ENCODE data around the gene CHMP6. TPM values are rescaled to one million over a fixed set of nuclear protein-coding genes. Genes with fewer than 3 reads are reported as not detected.

The CHMP6 gene
- polyA plus RNA-seq, 6 donors from 2014 or later, result 38.8 to 51.8 (median 43.5) TPM

DNA sequence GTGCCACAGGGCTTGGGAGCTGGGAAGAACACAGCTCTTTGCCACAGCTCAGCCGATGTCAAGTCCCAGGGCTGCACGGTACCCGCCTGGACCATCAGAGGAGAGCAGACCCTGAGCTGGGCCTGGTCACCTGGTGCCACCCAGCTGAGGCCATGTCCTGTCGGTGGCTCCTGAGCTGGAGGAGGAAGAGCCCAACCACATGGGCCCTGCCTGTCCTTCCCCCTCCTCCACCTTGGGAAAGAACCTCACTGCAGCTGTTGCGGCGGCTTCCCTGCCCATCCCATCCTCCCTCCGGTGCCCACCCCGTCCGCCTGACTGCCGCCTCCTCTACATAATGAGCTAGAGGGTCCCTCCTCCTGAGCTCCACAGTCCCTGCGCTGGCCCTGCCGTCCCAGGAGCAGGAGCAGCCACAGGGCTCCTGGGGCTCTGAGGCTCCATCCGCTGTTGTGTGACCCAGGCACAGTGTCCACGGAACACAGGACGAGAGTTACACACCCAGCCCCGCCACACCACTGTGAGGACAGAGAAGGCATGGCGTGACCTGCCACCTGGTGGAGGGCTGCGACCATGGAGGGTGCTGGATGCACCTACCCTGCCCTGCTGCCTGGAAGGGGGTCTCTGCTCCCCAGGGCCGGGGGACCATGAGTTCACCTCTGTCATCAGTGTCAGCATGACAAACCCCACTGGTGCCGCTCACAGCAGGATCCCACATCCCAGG is 21.4 kb upstream of the CHMP6 start:
- peak; percentile 56 for DNase-seq
- Mint-ChIP-seq H3K4me1 (peaks cover 9 to 22% (median 15%) of the 10 kb centered on the region in 3 donors), H3K27ac (peak overlapping the region in 5 of 6 donors; percentile 52 to 92 (median 87)), H3K27me3 (no peaks in the 10 kb centered on the region), H3K9me3 (no peaks in the 10 kb centered on the region), H3K36me3 (peaks cover 4 to 5% of the 10 kb centered on the region in 2 donors), H3K4me3 (peak overlapping the region; percentile 33 to 90 (median 56))
- peak; percentile 88 to 94 for ATAC-seq (ENCODE audit: low read depth in 2 of 2)

DNA sequence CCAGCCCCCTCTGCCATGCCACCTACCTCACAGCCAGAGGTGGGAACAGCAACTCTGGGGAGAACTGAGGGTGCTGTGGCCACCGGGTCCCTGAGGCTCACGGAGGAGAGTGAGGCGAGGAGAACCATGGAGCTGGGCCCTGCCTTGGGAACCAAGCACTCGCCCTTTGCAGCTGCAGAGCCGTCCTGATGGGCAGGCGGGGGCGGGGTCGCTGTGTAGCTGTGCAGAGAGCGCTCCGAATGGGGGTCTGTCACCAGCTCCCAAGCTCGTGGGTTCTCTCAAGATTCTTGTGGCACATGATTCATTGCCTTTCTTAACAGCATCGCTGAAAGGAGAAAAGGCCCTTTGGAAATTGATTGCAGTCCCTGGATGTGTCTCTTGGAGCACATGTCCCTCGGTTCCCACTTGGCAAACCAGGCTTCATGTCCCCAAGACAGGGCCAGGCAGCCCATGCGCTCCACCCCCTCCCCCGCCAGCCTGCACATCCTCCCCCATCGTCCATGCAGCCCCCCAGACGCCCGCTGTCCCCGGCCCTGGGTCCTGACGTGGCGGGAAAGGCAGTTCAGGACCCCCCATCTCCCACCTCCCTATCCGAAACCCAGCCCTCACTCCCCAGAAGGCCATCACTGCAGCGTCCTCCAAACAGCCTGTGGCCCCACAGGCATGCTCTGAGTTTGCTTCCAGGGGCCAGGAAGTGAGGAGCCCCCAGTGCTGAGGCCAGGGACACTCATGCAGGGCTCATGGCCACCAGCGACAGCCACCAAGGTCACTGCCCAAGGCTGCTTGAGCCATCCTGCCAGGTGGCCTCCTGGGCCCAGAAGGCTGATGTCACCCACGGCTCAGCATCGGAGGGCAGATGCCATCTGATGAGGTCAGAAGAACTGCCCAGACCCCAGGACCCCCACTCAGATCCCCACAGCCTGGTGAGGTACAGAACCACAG is 20.6 kb upstream of the CHMP6 start:
- DNase-seq (no peak), ATAC-seq (ENCODE audit: low read depth in 2 of 2) (no peak)
- no peaks in the 10 kb centered on the region for H3K36me3 Mint-ChIP-seq
- peak overlapping the region in 2 of 6 donors; percentile 54 to 91 for H3K27ac Mint-ChIP-seq
- H3K4me1 Mint-ChIP-seq, result peaks cover 9 to 22% (median 15%) of the 10 kb centered on the region in 3 donors
- peak overlapping the region in 5 of 8 donors; percentile 33 to 83 (median 60) for H3K4me3 Mint-ChIP-seq
- no peaks in the 10 kb centered on the region for H3K27me3 Mint-ChIP-seq
- no peaks in the 10 kb centered on the region for H3K9me3 Mint-ChIP-seq

DNA sequence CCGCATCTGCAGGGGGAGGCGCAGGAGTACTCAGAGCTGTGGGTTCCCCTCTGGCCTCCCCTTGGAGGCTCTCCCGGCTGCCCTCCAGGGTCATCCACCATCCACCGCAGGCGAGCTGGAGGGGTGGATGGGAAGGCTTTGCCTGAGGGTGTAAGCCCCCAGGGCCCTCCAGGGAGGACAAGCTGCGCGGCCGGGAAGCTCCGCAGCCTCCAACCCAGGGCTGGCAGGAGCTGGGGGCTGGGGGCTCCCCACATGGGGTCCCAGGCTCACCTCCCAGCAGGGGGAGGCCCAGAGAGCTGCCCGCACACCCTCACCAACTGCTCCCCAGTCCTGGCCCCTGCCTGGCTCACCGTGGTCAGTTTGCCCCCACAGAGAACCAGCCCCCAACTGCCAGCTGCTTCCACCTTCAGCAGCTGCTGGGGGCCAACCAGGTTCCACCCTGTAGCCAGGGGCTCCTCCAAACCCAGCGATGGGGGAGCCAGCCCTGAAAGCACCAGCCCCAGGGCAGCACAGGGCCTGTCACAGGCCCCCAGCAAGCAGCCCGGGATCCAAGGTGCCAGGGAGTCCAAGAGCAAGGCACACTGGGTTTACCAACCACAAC is 19.8 kb upstream of the CHMP6 start:
- Mint-ChIP-seq H3K9me3 (no peaks in the 10 kb centered on the region), H3K36me3 (no peaks in the 10 kb centered on the region), H3K4me1 (peaks cover 9 to 22% (median 15%) of the 10 kb centered on the region in 3 donors), H3K27me3 (no peaks in the 10 kb centered on the region), H3K27ac (peak overlapping the region in 1 of 6 donors; percentile 32), H3K4me3 (peak overlapping the region in 1 of 8 donors; percentile 72)
- ATAC-seq (ENCODE audit: low read depth in 2 of 2) (no peak), DNase-seq (no peak)

DNA sequence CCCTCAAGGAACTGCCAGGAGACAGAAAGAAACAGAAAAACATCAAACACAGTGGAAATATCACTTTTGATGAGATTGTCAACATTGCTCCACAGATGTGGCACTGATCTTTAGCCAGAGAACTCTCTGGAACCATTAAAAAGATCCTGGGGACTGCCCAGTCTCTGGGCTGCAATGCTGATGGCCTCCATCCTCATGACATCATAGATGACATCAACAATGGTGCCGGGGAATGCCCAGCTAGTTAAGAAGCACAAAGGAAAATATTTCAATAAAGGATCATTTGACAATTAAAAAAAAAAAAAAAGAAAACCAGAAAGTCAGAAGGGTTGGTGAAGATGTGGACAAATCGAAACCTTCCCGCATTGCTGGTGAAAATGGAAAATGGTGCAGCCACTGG is 14.9 kb upstream of the CHMP6 start:
- H3K4me3 Mint-ChIP-seq, result peak overlapping the region in 1 of 8 donors; percentile 14
- no peaks in the 10 kb centered on the region for H3K9me3 Mint-ChIP-seq
- peaks cover 0 to 16% (median 15%) of the 10 kb centered on the region in 3 donors for H3K27me3 Mint-ChIP-seq
- ATAC-seq (ENCODE audit: low read depth in 2 of 2) (no peak), DNase-seq (no peak)
- peaks cover 10 to 11% (median 11%) of the 10 kb centered on the region in 3 donors for H3K4me1 Mint-ChIP-seq
- no peak overlapping the region for H3K27ac Mint-ChIP-seq
- no peaks in the 10 kb centered on the region for H3K36me3 Mint-ChIP-seq

DNA sequence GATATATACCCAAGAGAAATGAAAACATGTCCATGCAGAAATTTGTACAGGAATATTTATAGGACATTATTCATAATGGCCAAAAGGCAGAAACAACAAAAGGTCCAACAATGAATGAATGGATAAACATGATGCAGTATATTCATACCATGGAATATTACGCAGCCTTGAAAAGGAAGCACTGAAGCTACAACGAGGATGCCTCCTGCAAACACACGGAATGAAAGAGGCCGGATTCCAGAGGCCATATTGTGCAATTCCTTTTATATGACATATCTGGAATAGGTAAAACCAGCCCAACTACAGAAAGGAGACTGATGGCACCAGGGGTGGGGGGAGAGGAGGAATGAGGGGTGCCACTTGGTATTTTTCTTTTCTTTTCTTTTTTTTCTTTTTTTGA is 14.5 kb upstream of the CHMP6 start:
- Mint-ChIP-seq H3K4me1 (peaks cover 10 to 11% (median 11%) of the 10 kb centered on the region in 3 donors), H3K27me3 (peaks cover 0 to 19% (median 15%) of the 10 kb centered on the region in 3 donors), H3K9me3 (no peaks in the 10 kb centered on the region), H3K36me3 (no peaks in the 10 kb centered on the region), H3K27ac (no peak overlapping the region), H3K4me3 (peak overlapping the region in 1 of 8 donors; percentile 2)
- no peak for ATAC-seq (ENCODE audit: low read depth in 2 of 2)
- DNase-seq, result no peak

DNA sequence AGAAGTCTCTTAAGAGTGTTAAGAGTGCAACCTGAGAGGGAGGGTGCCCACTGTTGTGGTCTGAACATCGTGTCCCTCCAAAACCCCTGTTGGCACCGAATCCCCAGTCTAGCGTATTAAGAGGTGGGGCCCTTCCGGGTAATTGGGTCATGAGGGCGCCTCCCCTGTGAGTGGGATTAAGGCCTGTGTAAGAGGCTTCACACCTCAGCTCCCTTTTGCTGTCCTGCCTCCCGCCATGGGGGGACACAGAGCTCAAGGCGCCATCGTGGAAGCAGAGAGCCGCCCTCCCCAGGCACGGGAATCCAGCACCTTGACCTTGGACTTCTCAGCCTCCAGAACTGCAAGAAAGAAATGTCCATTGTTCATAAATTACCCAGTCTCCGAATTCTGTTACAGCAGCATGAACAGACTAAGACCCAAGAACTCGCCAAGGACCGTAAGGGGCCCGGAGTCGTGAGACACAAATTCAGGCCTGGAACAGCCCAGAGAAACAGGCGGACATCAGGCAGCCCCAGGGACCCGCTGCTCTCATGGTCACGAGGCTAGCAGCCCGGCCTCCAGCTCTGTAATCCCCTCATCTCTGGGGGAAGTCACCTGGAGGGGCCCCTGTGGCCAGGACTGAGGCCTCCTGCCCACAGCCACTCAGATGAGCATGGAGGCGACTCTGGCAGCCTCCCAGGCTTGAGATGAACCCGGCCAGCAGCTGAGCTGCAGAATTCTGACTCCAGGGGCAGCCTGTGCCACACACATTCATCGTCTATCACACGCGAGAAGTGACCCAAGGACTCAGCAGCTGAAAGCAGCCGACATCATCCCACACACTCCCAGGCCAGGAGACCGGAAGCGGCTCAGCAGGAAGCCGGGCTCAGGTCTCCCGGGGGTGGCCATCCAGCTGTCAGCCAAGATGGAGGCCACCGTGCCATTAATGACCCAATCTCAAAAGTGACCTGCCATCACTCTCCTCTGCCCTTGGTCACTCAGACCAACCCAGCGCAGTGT is 12.8 kb upstream of the CHMP6 start:
- H3K27me3 Mint-ChIP-seq, result peaks cover 0 to 19% (median 15%) of the 10 kb centered on the region in 3 donors
- H3K9me3 Mint-ChIP-seq, result no peaks in the 10 kb centered on the region
- H3K27ac Mint-ChIP-seq, result peak overlapping the region in 1 of 6 donors; percentile 70
- ATAC-seq (ENCODE audit: low read depth in 2 of 2), result no peak
- no peak for DNase-seq
- H3K4me3 Mint-ChIP-seq, result peak overlapping the region in 3 of 8 donors; percentile 19 to 61 (median 39)
- peaks cover 10 to 11% (median 11%) of the 10 kb centered on the region in 3 donors for H3K4me1 Mint-ChIP-seq
- no peaks in the 10 kb centered on the region for H3K36me3 Mint-ChIP-seq

DNA sequence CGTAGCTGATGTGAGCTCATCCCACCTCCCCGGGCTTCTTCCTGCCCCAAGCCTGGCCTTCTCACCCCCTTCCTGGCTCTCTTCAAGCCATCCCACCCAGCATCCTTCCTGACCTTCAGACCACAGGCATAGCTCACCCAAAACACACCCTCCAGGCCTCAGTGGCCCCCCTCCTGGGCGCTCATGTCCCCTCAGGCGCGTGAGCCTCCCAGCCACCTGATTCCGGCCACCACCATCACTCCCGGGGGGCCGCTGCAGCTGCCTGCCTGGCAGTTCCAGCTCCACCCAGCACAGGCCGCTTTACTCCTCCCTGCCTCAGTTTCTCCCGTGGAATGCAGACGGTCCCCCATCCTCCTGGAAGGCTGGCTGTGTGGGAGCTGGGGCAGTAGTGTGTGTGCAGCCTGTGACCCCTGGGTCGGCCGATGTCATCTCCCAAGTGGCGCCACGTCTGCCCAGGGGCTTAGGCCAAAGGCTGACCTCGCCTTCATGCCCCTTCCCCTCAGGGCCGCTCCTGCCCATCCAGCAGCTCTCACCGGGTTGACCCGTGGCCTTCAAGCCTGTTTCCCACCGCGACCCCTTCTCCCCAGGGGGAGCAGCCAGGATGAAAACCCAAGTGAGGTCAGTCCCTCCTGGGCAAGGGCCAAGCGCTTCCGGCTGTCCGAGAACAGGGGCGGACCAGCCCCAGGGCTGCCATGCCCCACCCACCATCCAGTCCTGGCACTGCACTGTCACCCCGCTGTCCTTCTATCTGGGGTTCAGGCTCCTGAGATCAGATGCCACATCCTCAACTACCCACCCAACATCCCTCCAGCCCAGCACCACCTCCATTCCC is 11.9 kb upstream of the CHMP6 start:
- no peak for ATAC-seq (ENCODE audit: low read depth in 2 of 2)
- peaks cover 0 to 19% (median 15%) of the 10 kb centered on the region in 3 donors for H3K27me3 Mint-ChIP-seq
- H3K4me1 Mint-ChIP-seq, result peaks cover 10 to 11% (median 11%) of the 10 kb centered on the region in 3 donors
- H3K27ac Mint-ChIP-seq, result peak overlapping the region in 2 of 6 donors; percentile 4 to 90
- no peak for DNase-seq
- peak overlapping the region in 6 of 8 donors; percentile 12 to 82 (median 58) for H3K4me3 Mint-ChIP-seq
- no peaks in the 10 kb centered on the region for H3K36me3 Mint-ChIP-seq
- no peaks in the 10 kb centered on the region for H3K9me3 Mint-ChIP-seq

DNA sequence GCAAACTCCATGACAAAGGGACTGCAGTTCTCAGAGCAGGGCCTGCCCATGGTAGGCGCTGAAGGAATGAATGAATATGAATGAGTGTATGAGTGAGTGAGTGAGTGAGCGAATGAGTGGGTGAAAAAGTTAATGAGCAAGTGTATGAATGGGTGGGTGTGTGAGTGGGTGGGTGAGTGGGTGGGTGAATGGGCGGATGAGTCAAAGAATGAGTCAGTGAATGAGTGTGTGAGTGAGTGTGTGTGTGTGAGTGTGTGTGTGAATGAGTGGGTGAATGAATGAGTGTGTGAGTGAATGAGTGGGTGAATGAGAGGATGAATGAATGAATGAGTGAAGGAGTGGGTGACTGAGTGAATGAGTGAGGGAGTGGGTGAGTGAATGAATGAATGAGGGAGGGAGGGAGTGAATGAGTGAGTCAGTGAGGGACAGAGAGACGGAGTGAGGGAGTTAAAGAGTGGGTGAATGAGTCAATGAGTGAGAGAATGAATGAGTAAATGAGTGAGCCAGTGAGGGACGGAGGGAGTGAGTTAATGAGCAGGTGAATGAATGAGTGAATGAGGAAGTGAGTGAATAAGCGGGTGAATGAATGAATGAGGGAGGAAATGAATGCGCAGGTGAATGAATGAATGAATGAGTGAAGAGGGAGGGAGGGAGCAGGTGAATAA is 11.1 kb upstream of the CHMP6 start:
- DNase-seq (no peak), ATAC-seq (ENCODE audit: low read depth in 2 of 2) (peak in 1 of 2 donors; percentile 44)
- peaks cover 10 to 11% (median 11%) of the 10 kb centered on the region in 3 donors for H3K4me1 Mint-ChIP-seq
- no peaks in the 10 kb centered on the region for H3K9me3 Mint-ChIP-seq
- H3K27ac Mint-ChIP-seq, result peak overlapping the region in 3 of 6 donors; percentile 4 to 96 (median 90)
- no peaks in the 10 kb centered on the region for H3K36me3 Mint-ChIP-seq
- H3K4me3 Mint-ChIP-seq, result peak overlapping the region in 7 of 8 donors; percentile 10 to 82 (median 69)
- H3K27me3 Mint-ChIP-seq, result peaks cover 0 to 19% (median 15%) of the 10 kb centered on the region in 3 donors

DNA sequence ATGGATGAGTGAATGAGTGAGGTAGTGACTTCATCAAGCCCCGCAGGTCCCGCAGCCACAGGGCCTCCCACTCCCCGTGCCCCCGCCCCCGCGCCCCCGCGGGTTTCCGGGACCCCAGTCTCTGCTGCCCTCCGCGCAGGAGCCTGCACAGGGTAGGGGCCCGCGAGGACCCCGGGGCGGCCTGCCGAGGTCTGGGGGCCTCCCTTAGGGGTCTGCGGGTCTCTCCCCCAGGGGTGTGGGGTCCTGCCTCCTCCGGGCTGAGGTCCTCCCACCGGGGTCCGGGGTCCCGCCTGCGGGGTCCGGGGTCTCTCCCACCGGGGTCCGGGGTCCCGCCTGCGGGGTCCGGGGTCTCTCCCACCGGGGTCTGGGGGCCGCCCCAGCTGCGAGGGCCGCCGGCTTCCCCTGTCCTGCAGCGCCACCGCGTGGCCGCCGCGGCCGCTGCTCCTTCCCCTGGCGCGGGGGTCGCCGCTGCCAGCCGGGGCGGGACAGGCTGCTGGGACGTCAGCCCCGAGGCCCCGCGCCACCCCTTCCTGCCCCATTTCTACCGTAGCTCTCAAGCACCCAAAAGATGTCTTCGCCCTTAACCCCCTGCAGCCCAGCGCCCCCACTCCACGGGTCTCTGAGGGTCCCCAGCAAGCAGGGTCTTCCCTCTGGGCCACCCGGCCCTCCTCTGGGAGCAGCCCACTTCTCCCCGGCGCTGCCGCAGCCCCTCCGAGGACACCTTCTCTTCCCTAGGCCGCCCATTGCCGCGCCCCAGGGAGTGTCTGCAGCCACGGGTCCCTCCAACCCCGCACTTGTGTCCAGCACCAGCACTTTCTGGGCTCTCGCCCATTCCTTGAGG is 10.4 kb upstream of the CHMP6 start:
- peak; percentile 51 for DNase-seq
- Mint-ChIP-seq H3K4me3 (peak overlapping the region in 7 of 8 donors; percentile 53 to 82 (median 69)), H3K9me3 (no peaks in the 10 kb centered on the region), H3K36me3 (no peaks in the 10 kb centered on the region), H3K27me3 (peaks cover 0 to 19% (median 15%) of the 10 kb centered on the region in 3 donors), H3K4me1 (peaks cover 10 to 17% (median 16%) of the 10 kb centered on the region in 3 donors), H3K27ac (peak overlapping the region in 1 of 6 donors; percentile 4)
- peak; percentile 78 to 82 for ATAC-seq (ENCODE audit: low read depth in 2 of 2)

DNA sequence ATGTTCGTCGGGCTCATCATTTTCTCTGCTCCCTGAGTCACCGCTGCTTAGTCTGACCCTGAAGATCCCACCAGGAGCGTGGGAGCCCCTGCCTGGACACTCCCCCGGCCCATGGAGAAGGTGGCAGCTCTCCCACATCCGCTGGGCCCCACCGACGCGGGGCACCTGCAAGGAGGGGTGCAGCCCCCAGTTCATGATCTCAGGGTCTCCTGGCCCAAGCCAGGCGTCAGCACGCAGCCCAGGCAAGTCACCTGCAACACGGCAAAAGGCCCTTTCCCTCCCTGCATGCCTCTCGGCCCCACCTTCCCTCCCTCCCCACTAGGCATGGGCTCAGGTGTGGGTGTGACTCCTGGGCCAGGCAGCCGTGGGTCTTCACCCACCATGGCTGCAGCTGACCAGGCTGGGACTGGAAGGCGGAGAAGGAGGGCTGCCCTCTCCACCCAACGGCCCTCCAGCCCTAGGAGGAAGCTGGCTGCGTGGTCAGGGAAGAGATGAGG is 9.7 kb upstream of the CHMP6 start:
- Mint-ChIP-seq H3K27me3 (peaks cover 0 to 19% (median 15%) of the 10 kb centered on the region in 3 donors), H3K27ac (no peak overlapping the region), H3K9me3 (no peaks in the 10 kb centered on the region), H3K36me3 (no peaks in the 10 kb centered on the region), H3K4me3 (peak overlapping the region in 2 of 8 donors; percentile 32 to 77), H3K4me1 (peaks cover 14 to 22% (median 22%) of the 10 kb centered on the region in 3 donors)
- DNase-seq (no peak), ATAC-seq (ENCODE audit: low read depth in 2 of 2) (no peak)

Measured in naive B cell (primary cell).